Activated naive CD8-positive, alpha-beta T cell (primary cell): ENCODE measurements around the gene OTOF.

Experiments used
- H3K27ac Mint-ChIP-seq: one replicate; pipeline ENCODE4 v1.8.0; 2021; ENCODE audit warnings: mixed read lengths
- H3K27me3 Mint-ChIP-seq: one replicate; pipeline ENCODE4 v1.8.0; 2021; ENCODE audit warnings: mixed read lengths
- H3K36me3 Mint-ChIP-seq: one replicate; pipeline ENCODE4 v1.8.0; 2021; ENCODE audit warnings: mixed read lengths
- H3K4me1 Mint-ChIP-seq: one replicate; pipeline ENCODE4 v1.8.0; 2021; ENCODE audit warnings: low read depth, mixed read lengths
- H3K4me3 Mint-ChIP-seq: one replicate; pipeline ENCODE4 v1.8.0; 2021; ENCODE audit warnings: mild to moderate bottlenecking, mixed read lengths
- H3K9me3 Mint-ChIP-seq: one replicate; pipeline ENCODE4 v1.8.0; 2021; ENCODE audit warnings: low read depth, mixed read lengths

OTOF gene

GRCh38 chr2:26489213-26489850, 11.4 kb upstream of the OTOF start:
- H3K4me1 Mint-ChIP-seq = no peaks in the 10 kb centered on the region
- H3K27ac Mint-ChIP-seq = no peak overlapping the region
- no peaks in the 10 kb centered on the region for H3K27me3 Mint-ChIP-seq
- no peak overlapping the region for H3K4me3 Mint-ChIP-seq
- no peaks in the 10 kb centered on the region for H3K9me3 Mint-ChIP-seq
- H3K36me3 Mint-ChIP-seq = no peaks in the 10 kb centered on the region

GRCh38 chr2:26488463-26489212, 10.7 kb upstream of the OTOF start:
- no peak overlapping the region for H3K27ac Mint-ChIP-seq
- H3K4me3 Mint-ChIP-seq = no peak overlapping the region
- no peaks in the 10 kb centered on the region for H3K27me3 Mint-ChIP-seq
- H3K9me3 Mint-ChIP-seq = no peaks in the 10 kb centered on the region
- no peaks in the 10 kb centered on the region for H3K36me3 Mint-ChIP-seq
- no peaks in the 10 kb centered on the region for H3K4me1 Mint-ChIP-seq

GRCh38 chr2:26487192-26487591, 9.3 kb upstream of the OTOF start:
- no peak overlapping the region for H3K27ac Mint-ChIP-seq
- no peaks in the 10 kb centered on the region for H3K36me3 Mint-ChIP-seq
- no peaks in the 10 kb centered on the region for H3K9me3 Mint-ChIP-seq
- no peak overlapping the region for H3K4me3 Mint-ChIP-seq
- no peaks in the 10 kb centered on the region for H3K4me1 Mint-ChIP-seq
- H3K27me3 Mint-ChIP-seq = no peaks in the 10 kb centered on the region

GRCh38 chr2:26486789-26487188, 8.9 kb upstream of the OTOF start:
- Mint-ChIP-seq H3K27me3 (no peaks in the 10 kb centered on the region), H3K27ac (no peak overlapping the region), H3K4me1 (no peaks in the 10 kb centered on the region), H3K4me3 (no peak overlapping the region), H3K36me3 (no peaks in the 10 kb centered on the region), H3K9me3 (no peaks in the 10 kb centered on the region)

- no peak overlapping the region for H3K27ac Mint-ChIP-seq
- no peaks in the 10 kb centered on the region for H3K9me3 Mint-ChIP-seq
- H3K36me3 Mint-ChIP-seq = no peaks in the 10 kb centered on the region
- H3K27me3 Mint-ChIP-seq = no peaks in the 10 kb centered on the region
- no peak overlapping the region for H3K4me3 Mint-ChIP-seq
- H3K4me1 Mint-ChIP-seq = no peaks in the 10 kb centered on the region
Measured at GRCh38 chr2:26485725-26486418, 7.9 kb upstream of the OTOF start.

GRCh38 chr2:26485099-26485498, 7.2 kb upstream of the OTOF start:
- H3K36me3 Mint-ChIP-seq = no peaks in the 10 kb centered on the region
- H3K27me3 Mint-ChIP-seq = no peaks in the 10 kb centered on the region
- H3K9me3 Mint-ChIP-seq = no peaks in the 10 kb centered on the region
- H3K4me1 Mint-ChIP-seq = no peaks in the 10 kb centered on the region
- H3K4me3 Mint-ChIP-seq = no peak overlapping the region
- H3K27ac Mint-ChIP-seq = no peak overlapping the region

GRCh38 chr2:26484579-26484978, 6.7 kb upstream of the OTOF start:
- Mint-ChIP-seq H3K9me3 (no peaks in the 10 kb centered on the region), H3K27ac (no peak overlapping the region)

GRCh38 chr2:26483957-26484565, 6.1 kb upstream of the OTOF start:
- H3K36me3 Mint-ChIP-seq = no peaks in the 10 kb centered on the region
- no peak overlapping the region for H3K27ac Mint-ChIP-seq
- no peak overlapping the region for H3K4me3 Mint-ChIP-seq
- no peaks in the 10 kb centered on the region for H3K9me3 Mint-ChIP-seq
- no peaks in the 10 kb centered on the region for H3K4me1 Mint-ChIP-seq
- no peaks in the 10 kb centered on the region for H3K27me3 Mint-ChIP-seq

More at GRCh38 chr2:26484579-26484978, 6.7 kb upstream of the OTOF start:
- Mint-ChIP-seq H3K4me1 (no peaks in the 10 kb centered on the region), H3K27me3 (no peaks in the 10 kb centered on the region), H3K36me3 (no peaks in the 10 kb centered on the region), H3K4me3 (no peak overlapping the region)

GRCh38 chr2:26483516-26483915, 5.6 kb upstream of the OTOF start:
- H3K9me3 Mint-ChIP-seq = no peaks in the 10 kb centered on the region
- H3K36me3 Mint-ChIP-seq = no peaks in the 10 kb centered on the region
- no peaks in the 10 kb centered on the region for H3K4me1 Mint-ChIP-seq
- no peak overlapping the region for H3K4me3 Mint-ChIP-seq
- no peaks in the 10 kb centered on the region for H3K27me3 Mint-ChIP-seq
- H3K27ac Mint-ChIP-seq = no peak overlapping the region

- Mint-ChIP-seq H3K4me3 (no peak overlapping the region), H3K4me1 (no peaks in the 10 kb centered on the region), H3K27ac (no peak overlapping the region), H3K36me3 (no peaks in the 10 kb centered on the region), H3K27me3 (no peaks in the 10 kb centered on the region), H3K9me3 (no peaks in the 10 kb centered on the region)
Measured at GRCh38 chr2:26483027-26483326, 5.1 kb upstream of the OTOF start.

GRCh38 chr2:26482211-26483026, 4.5 kb upstream of the OTOF start:
- no peaks in the 10 kb centered on the region for H3K36me3 Mint-ChIP-seq
- H3K27ac Mint-ChIP-seq = no peak overlapping the region
- no peak overlapping the region for H3K4me3 Mint-ChIP-seq
- H3K9me3 Mint-ChIP-seq = no peaks in the 10 kb centered on the region
- peaks cover 2% of the 10 kb centered on the region for H3K4me1 Mint-ChIP-seq
- no peaks in the 10 kb centered on the region for H3K27me3 Mint-ChIP-seq

- Mint-ChIP-seq H3K27ac (no peak overlapping the region), H3K9me3 (no peaks in the 10 kb centered on the region), H3K4me3 (no peak overlapping the region), H3K36me3 (no peaks in the 10 kb centered on the region), H3K27me3 (no peaks in the 10 kb centered on the region), H3K4me1 (peaks cover 2% of the 10 kb centered on the region)
Measured at GRCh38 chr2:26481706-26482105, 3.8 kb upstream of the OTOF start.

- peaks cover 2% of the 10 kb centered on the region for H3K4me1 Mint-ChIP-seq
- H3K27me3 Mint-ChIP-seq = no peaks in the 10 kb centered on the region
- no peaks in the 10 kb centered on the region for H3K9me3 Mint-ChIP-seq
- H3K36me3 Mint-ChIP-seq = no peaks in the 10 kb centered on the region
- no peak overlapping the region for H3K27ac Mint-ChIP-seq
- no peak overlapping the region for H3K4me3 Mint-ChIP-seq
Measured at GRCh38 chr2:26480566-26481423, 2.9 kb upstream of the OTOF start.
